H1 (cell line): ENCODE measurements around the gene SIGLEC15.

Experiments
- CBX8 ChIP-seq: fragments of 300-800, 300-1000 bp; sonication (generic); IDR thresholded peaks from 2 replicates; pipeline ENCODE4 v1.7.1; 2016; ENCODE audit warnings: low read depth, low read length, borderline replicate concordance
- CHD2 ChIP-seq: IDR thresholded peaks from 2 replicates; pipeline ENCODE4 v1.6.1; 2012; ENCODE audit warnings: low read length, improper control_type of control experiment
- CTCF ChIP-seq, 3 experiments: IDR thresholded peaks; 1 replicate in 2 of 3; 2 replicates in 1 of 3; pipeline versions ENCODE4 v1.5.1 to v1.6.1; 2011; ENCODE audit warnings: low read length in 3 of 3, mild to moderate bottlenecking in 3 of 3, inconsistent platforms in 2 of 3, low read depth in 1 of 3, moderate library complexity in 1 of 3; ENCODE audit not compliant: insufficient read depth in 1 of 3; ENCODE audit errors: control extremely low read depth in 1 of 3
- HDAC6 ChIP-seq: IDR thresholded peaks from one replicate; pipeline ENCODE4 v1.7.1; 2012; ENCODE audit warnings: low read depth, mild to moderate bottlenecking, inconsistent platforms, low read length, moderate library complexity
- KDM5A ChIP-seq: fragments of 200-600 bp; IDR thresholded peaks from 2 replicates; pipeline ENCODE4 v1.7.1; 2012; ENCODE audit warnings: mild to moderate bottlenecking, low read length, inconsistent platforms, mixed read lengths
- MAFK ChIP-seq: IDR thresholded peaks from 2 replicates; pipeline ENCODE4 v1.6.1; 2012; ENCODE audit warnings: low read depth, mild to moderate bottlenecking, improper control_type of control experiment, low read length
- NANOG ChIP-seq: IDR thresholded peaks from 2 replicates; pipeline ENCODE4 v1.6.1; 2011; ENCODE audit warnings: low read length, low read depth, mild to moderate bottlenecking, inconsistent platforms; ENCODE audit not compliant: insufficient read depth, poor library complexity, severe bottlenecking
- POLR2A ChIP-seq, 2 experiments: IDR thresholded peaks; 1 replicate in 1 of 2; 2 replicates in 1 of 2; pipeline ENCODE4 v1.6.1; 2011; ENCODE audit warnings: low read depth in 2 of 2, low read length in 2 of 2, mild to moderate bottlenecking in 2 of 2; ENCODE audit errors: control extremely low read depth in 1 of 2
- POU5F1 ChIP-seq: IDR thresholded peaks from 2 replicates; pipeline ENCODE4 v1.6.1; 2011; ENCODE audit warnings: low read depth, mild to moderate bottlenecking, low read length, moderate library complexity
- TEAD4 ChIP-seq: IDR thresholded peaks from 2 replicates; pipeline ENCODE4 v1.6.1; 2012; ENCODE audit warnings: low read depth, low read length, inconsistent platforms, mixed read lengths

- TF ChIP-seq CTCF (IDR thresholded peaks at IDR 0.05; ENCODE audit: control extremely low read depth in 1 of 3, insufficient read depth in 1 of 3, low read depth in 1 of 3, low read length in 3 of 3) (no peak), POLR2A (IDR thresholded peaks at IDR 0.05; ENCODE audit: control extremely low read depth in 1 of 2, low read depth in 2 of 2, low read length in 2 of 2) (no peak), POU5F1 (no peak), HDAC6 (no peak), MAFK (no peak), CBX8 (no peak), KDM5A (no peak), NANOG (no peak), CHD2 (no peak), TEAD4 (no peak)
These were observed 46.1 kb downstream of the SIGLEC15 start for GRCh38 chr18:45871431-45872084.
